ENCODE measurements around the gene GNAZ. TPM values are rescaled to one million over a fixed set of nuclear protein-coding genes. Genes with fewer than 3 reads are reported as not detected.

GNAZ gene
- total RNA-seq, 1 experiment from 2014 or later = 5.0 TPM

DNA sequence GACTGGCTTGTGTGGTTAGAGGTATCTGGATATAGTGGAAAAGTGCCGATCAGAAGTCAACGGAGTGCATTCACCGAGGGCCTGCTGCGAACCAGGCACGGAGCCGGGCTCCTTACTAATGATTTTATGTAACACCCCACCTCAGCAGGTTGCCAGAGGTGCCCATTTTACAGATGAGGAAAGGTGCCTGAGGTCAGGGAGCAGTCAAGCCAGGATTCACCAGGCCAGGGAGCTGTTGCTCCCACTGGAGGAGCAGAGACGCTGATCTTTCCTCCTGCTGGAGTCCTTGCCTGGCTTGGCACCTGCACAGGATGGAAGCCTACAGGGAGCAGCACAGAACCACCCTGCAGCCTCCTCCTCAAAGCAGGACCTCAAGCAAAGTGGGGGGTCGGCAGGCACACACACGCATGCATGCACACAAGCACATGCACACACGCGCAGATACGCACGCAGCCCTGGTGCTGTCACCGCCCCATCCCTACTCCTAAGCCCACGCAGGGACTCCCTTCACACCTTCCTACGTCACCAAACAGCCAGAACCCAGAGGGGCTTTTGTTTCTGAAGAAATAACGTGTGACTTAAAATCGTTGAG lies 55.3 kb downstream of the GNAZ start:
- Histone ChIP-seq H4K5ac (ENCODE audit: insufficient read length, low read depth, low read length) (no peak overlapping the region), H3K23me2 (ENCODE audit: insufficient read length, low read depth, low read length, poor library complexity, severe bottlenecking) (no peaks in the 10 kb centered on the region), H3K79me1 (ENCODE audit: insufficient read depth, low read depth, low read length, poor library complexity, severe bottlenecking) (no peaks in the 10 kb centered on the region), H3K9me3 (ENCODE audit: control insufficient read depth, low read depth, low read length) (no peaks in the 10 kb centered on the region), H2BK5ac (ENCODE audit: insufficient read length, low read length) (no peak overlapping the region), H4K91ac (ENCODE audit: insufficient read length, low read depth, low read length) (no peak overlapping the region), H2BK12ac (ENCODE audit: insufficient read length, low read depth, low read length) (no peak overlapping the region), H4K20me1 (ENCODE audit: control insufficient read depth, insufficient read depth, insufficient read length) (peaks cover 2% of the 10 kb centered on the region), H3T11ph (ENCODE audit: low read length) (no peak overlapping the region), H3K9ac (ENCODE audit: extremely low read depth, insufficient read length, low read length) (no peak overlapping the region), H2AFZ (ENCODE audit: low read length) (no peak overlapping the region), H3K4me1 (ENCODE audit: insufficient read depth, low read length) (no peaks in the 10 kb centered on the region), H3K18ac (ENCODE audit: insufficient read length, low read depth, low read length) (no peak overlapping the region), H3K4ac (ENCODE audit: low read depth, low read length) (no peak overlapping the region), H3K56ac (ENCODE audit: insufficient read length, low read depth, low read length) (no peak overlapping the region), H2BK20ac (ENCODE audit: low read depth, low read length, poor library complexity, severe bottlenecking) (no peak overlapping the region), H3K14ac (ENCODE audit: insufficient read depth, low read length) (no peak overlapping the region), H3K27me3 (ENCODE audit: insufficient read depth, low read length) (no peaks in the 10 kb centered on the region; the same call in 1 of the 2 replicates), H2BK15ac (ENCODE audit: low read depth, low read length) (no peak overlapping the region), H3K79me2 (ENCODE audit: insufficient read depth, low read length) (no peaks in the 10 kb centered on the region), H3K27ac (ENCODE audit: insufficient read length, low read depth, low read length) (no peak overlapping the region), H2AK5ac (ENCODE audit: insufficient read length, low read length) (no peak overlapping the region), H4K8ac (replicated peaks; ENCODE audit: insufficient read length, low read depth, low read length) (no peak overlapping the region), H3K4me2 (ENCODE audit: insufficient read depth, insufficient read length, low read length) (no peak overlapping the region), H2BK120ac (ENCODE audit: low read depth, low read length, poor library complexity, severe bottlenecking) (no peak overlapping the region), H3K23ac (ENCODE audit: insufficient read length, low read depth, low read length) (no peak overlapping the region)
- no peak overlapping the region for H3K27ac Mint-ChIP-seq
- TF ChIP-seq, protein P1, sequence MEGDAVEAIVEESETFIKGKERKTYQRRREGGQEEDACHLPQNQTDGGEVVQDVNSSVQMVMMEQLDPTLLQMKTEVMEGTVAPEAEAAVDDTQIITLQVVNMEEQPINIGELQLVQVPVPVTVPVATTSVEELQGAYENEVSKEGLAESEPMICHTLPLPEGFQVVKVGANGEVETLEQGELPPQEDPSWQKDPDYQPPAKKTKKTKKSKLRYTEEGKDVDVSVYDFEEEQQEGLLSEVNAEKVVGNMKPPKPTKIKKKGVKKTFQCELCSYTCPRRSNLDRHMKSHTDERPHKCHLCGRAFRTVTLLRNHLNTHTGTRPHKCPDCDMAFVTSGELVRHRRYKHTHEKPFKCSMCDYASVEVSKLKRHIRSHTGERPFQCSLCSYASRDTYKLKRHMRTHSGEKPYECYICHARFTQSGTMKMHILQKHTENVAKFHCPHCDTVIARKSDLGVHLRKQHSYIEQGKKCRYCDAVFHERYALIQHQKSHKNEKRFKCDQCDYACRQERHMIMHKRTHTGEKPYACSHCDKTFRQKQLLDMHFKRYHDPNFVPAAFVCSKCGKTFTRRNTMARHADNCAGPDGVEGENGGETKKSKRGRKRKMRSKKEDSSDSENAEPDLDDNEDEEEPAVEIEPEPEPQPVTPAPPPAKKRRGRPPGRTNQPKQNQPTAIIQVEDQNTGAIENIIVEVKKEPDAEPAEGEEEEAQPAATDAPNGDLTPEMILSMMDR (conservative IDR thresholded peaks at IDR 0.05) = no peak
- no peak overlapping the region for H3K4me3 Mint-ChIP-seq
- no peak for DNase-seq
- peaks cover 5 to 6% of the 10 kb centered on the region in 2 experiments; a peak in 3 of 4 replicates for H3K4me1 Mint-ChIP-seq
- WGBS (ENCODE audit: extremely low coverage, insufficient read length, low lambda C conversion rate) = no CpG with 5 or more reads among the region's 18 CpGs
- peaks cover 0 to 6% (median 0%) of the 10 kb centered on the region in 3 experiments; a peak in 3 of 7 replicates for H3K36me3 Mint-ChIP-seq (ENCODE audit: insufficient read depth in 1 of 3, low read depth in 3 of 3)
- H3K9me3 Mint-ChIP-seq = no peaks in the 10 kb centered on the region
- peaks cover 82% of the 10 kb centered on the region for H3K27me3 Mint-ChIP-seq (ENCODE audit: low read depth)
